SK-N-SH (cell line): Measurements from ENCODE around the gene TBC1D2. TPM values are rescaled to one million over a fixed set of nuclear protein-coding genes. Genes with fewer than 3 reads are reported as not detected.
"Not testable (repeated sequence)": the region's sequence is repeated elsewhere in the genome, so short reads cannot be mapped to it uniquely, and the experiment has no call there.

Source experiments
- CTCF ChIA-PET: fragments of 300-600, 350-600 bp; formaldehyde crosslinking; extraction: SDS; loops from one replicate; lab custom pipeline; 2021; lab: Yijun Ruan, JAX
- POLR2A ChIA-PET: fragments of 350-600 bp; sonication (Branson Sonifier 250); formaldehyde crosslinking; extraction: SDS; loops from one replicate; lab custom pipeline; 2020; ENCODE audit warnings: antibody characterized with exemption, inconsistent platforms; lab: Yijun Ruan, JAX
- DNase-seq: peaks from one replicate; pipeline ENCODE4 v3.0.0; 2012
- H2AFZ ChIP-seq: fragments of 200-600 bp; sonication (generic); 2 replicates; pipeline ENCODE4 v1.8.1; 2016; ENCODE audit warnings: antibody characterized with exemption, mild to moderate bottlenecking, low read depth
- H3F3A ChIP-seq: fragments of 200-600 bp; sonication (generic); replicated peaks from 2 replicates; pipeline ENCODE3; 2016; ENCODE audit warnings: antibody characterized with exemption, mild to moderate bottlenecking; ENCODE audit not compliant: insufficient read depth
- H3K27ac ChIP-seq, 2 experiments: fragments of 200-500 bp in 1 of 2; fragments of 200-600 bp in 1 of 2; sonication (Bioruptor generic) in 1 of 2; sonication (generic), shearing (Covaris generic) in 1 of 2; 2 replicates each; pipeline versions ENCODE4 v1.5.1 to v1.6.1; 2014 to 2016; ENCODE audit warnings: low read depth in 2 of 2, inconsistent platforms in 1 of 2, low read length in 1 of 2, mild to moderate bottlenecking in 1 of 2, mixed read lengths in 1 of 2
- H3K27me3 ChIP-seq: fragments of 200-600 bp; sonication (generic), shearing (Covaris generic); 2 replicates; pipeline ENCODE4 v1.6.1; 2016; ENCODE audit warnings: mixed run types; ENCODE audit not compliant: insufficient read depth
- H3K36me3 ChIP-seq, 2 experiments: fragments of 200-500 bp in 1 of 2; fragments of 200-600 bp in 1 of 2; sonication (Bioruptor generic) in 1 of 2; sonication (generic) in 1 of 2; replicated peaks in 1 of 2; 2 replicates each; pipeline versions ENCODE3 to v1.5.1; 2014 to 2016; ENCODE audit warnings: low read length in 1 of 2, mild to moderate bottlenecking in 1 of 2; ENCODE audit not compliant: insufficient read depth in 2 of 2, control insufficient read depth in 1 of 2
- H3K4me1 ChIP-seq, 2 experiments: fragments of 200-500 bp in 1 of 2; fragments of 200-600 bp in 1 of 2; sonication (Bioruptor generic) in 1 of 2; sonication (generic), shearing (Covaris generic) in 1 of 2; 2 replicates each; pipeline versions ENCODE4 v1.5.1 to v1.6.1; 2014 to 2016; ENCODE audit warnings: low read depth in 1 of 2, low read length in 1 of 2, mixed run types in 1 of 2; ENCODE audit not compliant: insufficient read depth in 2 of 2, control insufficient read depth in 1 of 2
- H3K4me2 ChIP-seq: fragments of 200-600 bp; sonication (generic), shearing (Covaris generic); 2 replicates; pipeline ENCODE4 v1.6.1; 2017; ENCODE audit warnings: mixed run types
- H3K4me3 ChIP-seq, 2 experiments: fragments of 200-500 bp in 1 of 2; fragments of 200-600 bp in 1 of 2; sonication (Bioruptor generic) in 1 of 2; sonication (generic), shearing (Covaris generic) in 1 of 2; 2 replicates each; pipeline versions ENCODE4 v1.5.1 to v1.8.1; 2014 to 2016; ENCODE audit warnings: low read depth in 2 of 2, inconsistent platforms in 1 of 2, low read length in 1 of 2, mild to moderate bottlenecking in 1 of 2, mixed read lengths in 1 of 2, moderate library complexity in 1 of 2
- H3K79me2 ChIP-seq: fragments of 200-600 bp; sonication (generic); 2 replicates; pipeline ENCODE4 v1.8.1; 2017; ENCODE audit warnings: mild to moderate bottlenecking; ENCODE audit not compliant: insufficient read depth
- H3K9ac ChIP-seq: fragments of 200-600 bp; sonication (generic); 2 replicates; pipeline ENCODE4 v1.6.1; 2017; ENCODE audit warnings: mixed run types
- H3K9me2 ChIP-seq: fragments of 200-600 bp; sonication (generic); 2 replicates; pipeline ENCODE4 v1.6.1; 2017; ENCODE audit warnings: mixed run types
- H3K9me3 ChIP-seq: fragments of 200-600 bp; sonication (generic); 2 replicates; pipeline ENCODE4 v1.6.1; 2017; ENCODE audit warnings: mixed run types, mild to moderate bottlenecking, moderate library complexity
- H4K20me1 ChIP-seq: fragments of 200-600 bp; sonication (generic); 2 replicates; pipeline ENCODE4 v1.6.1; 2017; ENCODE audit warnings: mild to moderate bottlenecking, mixed run types; ENCODE audit not compliant: insufficient read depth
- FOSL2 ChIP-seq: IDR thresholded peaks from 2 replicates; pipeline ENCODE4 v1.4.0; 2012; ENCODE audit warnings: low read depth, mild to moderate bottlenecking, moderate library complexity, borderline replicate concordance
- MEF2A ChIP-seq: IDR thresholded peaks from 2 replicates; pipeline ENCODE4 v1.4.0; 2012; ENCODE audit warnings: low read depth, borderline replicate concordance
- NFIC ChIP-seq: IDR thresholded peaks from 2 replicates; pipeline ENCODE4 v1.4.0; 2012; ENCODE audit warnings: borderline replicate concordance
- PBX3 ChIP-seq: IDR thresholded peaks from 2 replicates; pipeline ENCODE4; 2012
- TEAD4 ChIP-seq: IDR thresholded peaks from 2 replicates; pipeline ENCODE4 v1.4.0; 2012; ENCODE audit warnings: mild to moderate bottlenecking, borderline replicate concordance; ENCODE audit not compliant: insufficient read depth
- USF2 ChIP-seq: fragments of 150-350 bp; IDR thresholded peaks from 2 replicates; pipeline ENCODE4 v1.6.1; 2017; ENCODE audit warnings: antibody characterized with exemption, low read length, low read depth, borderline replicate concordance
- WGBS: methylation state at CpG from one replicate; pipeline ENCODE4 v1.1.6; 2017; ENCODE audit warnings: low lambda C conversion rate; 5-methylcytosine and 5-hydroxymethylcytosine counted together
- polyA plus RNA-seq, 3 experiments: library from polyadenylated mRNA; depleted of rRNA; stranded (reverse); fragments of >200 nt; gene quantifications; 2 replicates each; pipeline ENCODE4 v1.2.3, GENCODE V29; 2012

The TBC1D2 gene
- polyA plus RNA-seq, 1 of the 3 experiments (the other 2 are of a cell fraction), result 5.6 TPM

GRCh38 chr9:98271479-98271878 is 16.0 kb upstream of the TBC1D2 start:
- POLR2A ChIA-PET, result no interaction called here
- no peaks in the 10 kb centered on the region for H3K79me2 ChIP-seq
- H3K9me2 ChIP-seq, result no peaks in the 10 kb centered on the region
- H3K27me3 ChIP-seq, result peaks cover 2% of the 10 kb centered on the region; the same call in 1 of the 2 replicates
- CTCF ChIA-PET, result interaction anchor here (1.1 to 1.3 kb wide), 3 partner anchors 8 to 236 kb away, joined by 3 to 4 read pairs (median 3); no protein-coding TSS in a partner anchor
- no peaks in the 10 kb centered on the region for H3K36me3 ChIP-seq
- H3K4me3 ChIP-seq, result no peak overlapping the region
- no peak overlapping the region for H3K9ac ChIP-seq
- TF ChIP-seq PBX3 (no peak), NFIC (no peak), USF2 (no peak), MEF2A (no peak), FOSL2 (no peak), TEAD4 (no peak)
- H3K4me1 ChIP-seq, result no peaks in the 10 kb centered on the region
- DNase-seq, result no peak
- WGBS, result 48% methylated on average over 3 of the region's 3 CpGs
- no peak overlapping the region for H3K4me2 ChIP-seq
- no peaks in the 10 kb centered on the region for H3K9me3 ChIP-seq
- H2AFZ ChIP-seq, result no peak overlapping the region
- no peak overlapping the region for H3K27ac ChIP-seq
- H4K20me1 ChIP-seq, result no peaks in the 10 kb centered on the region
- no peaks in the 10 kb centered on the region for H3F3A ChIP-seq

- H3K79me2 ChIP-seq, H3K4me2 ChIP-seq, H3K9me3 ChIP-seq, H3K27ac ChIP-seq, POLR2A ChIA-PET, H3K9ac ChIP-seq, H4K20me1 ChIP-seq, H3K4me3 ChIP-seq, H3K4me1 ChIP-seq, H3K27me3 ChIP-seq, H3K36me3 ChIP-seq, H2AFZ ChIP-seq, DNase-seq, CTCF ChIA-PET, H3K9me2 ChIP-seq, H3F3A ChIP-seq: not testable (repeated sequence)
- WGBS, result 63% methylated on average over 11 of the region's 11 CpGs
Measured at GRCh38 chr9:98270284-98270683, 14.8 kb upstream of the TBC1D2 start.

GRCh38 chr9:98269652-98270051 is 14.2 kb upstream of the TBC1D2 start:
- WGBS, result 68% methylated on average over 10 of the region's 10 CpGs
- H3K9me2 ChIP-seq, H4K20me1 ChIP-seq, H3K79me2 ChIP-seq, DNase-seq, H3K9me3 ChIP-seq, H3K9ac ChIP-seq, H3K27ac ChIP-seq, H3K4me1 ChIP-seq, POLR2A ChIA-PET, H3K27me3 ChIP-seq, CTCF ChIA-PET, H3K4me3 ChIP-seq, H3K4me2 ChIP-seq, H3K36me3 ChIP-seq, H2AFZ ChIP-seq, H3F3A ChIP-seq: not testable (repeated sequence)

- H3K79me2 ChIP-seq, H3K36me3 ChIP-seq, H3K27me3 ChIP-seq, H4K20me1 ChIP-seq, POLR2A ChIA-PET, H3K9ac ChIP-seq, H3K4me2 ChIP-seq, H3K4me3 ChIP-seq, H3K4me1 ChIP-seq, H3K9me3 ChIP-seq, H2AFZ ChIP-seq, H3K9me2 ChIP-seq, CTCF ChIA-PET, DNase-seq, H3K27ac ChIP-seq, H3F3A ChIP-seq: not testable (repeated sequence)
- WGBS, result 92% methylated on average over 8 of the region's 8 CpGs
Measured at GRCh38 chr9:98267556-98267955, 12.1 kb upstream of the TBC1D2 start.
